ENCODE results near the gene NRP1. TPM values are rescaled to one million over a fixed set of nuclear protein-coding genes. Genes with fewer than 3 reads are reported as not detected.
A peak's percentile ranks its signal among the peaks of the same experiment; 100 is the strongest.

NRP1 gene
- total RNA-seq, 1 experiment from 2014 or later = 42.9 TPM

DNA sequence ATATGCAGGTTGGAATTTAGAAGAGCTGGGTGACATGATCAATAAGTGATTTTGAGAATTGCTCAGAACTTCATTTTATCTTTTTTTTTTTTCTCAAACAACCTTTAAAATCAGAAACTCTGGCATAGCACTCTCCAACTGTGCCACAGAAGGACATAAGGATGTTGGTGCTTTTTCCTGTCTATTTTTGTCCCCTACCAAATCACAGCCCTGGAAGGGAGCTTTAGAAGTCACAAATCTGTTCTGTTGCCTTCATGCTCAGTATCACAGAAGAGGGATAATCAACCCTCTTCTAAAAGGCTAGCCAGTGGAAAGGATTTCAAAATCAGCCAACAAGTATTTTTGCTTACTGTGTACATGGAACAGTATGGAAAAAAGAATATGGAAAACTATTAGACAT, 14.8 kb upstream of the NRP1 start:
- no peak for DNase-seq (ENCODE audit: low read depth)

DNA sequence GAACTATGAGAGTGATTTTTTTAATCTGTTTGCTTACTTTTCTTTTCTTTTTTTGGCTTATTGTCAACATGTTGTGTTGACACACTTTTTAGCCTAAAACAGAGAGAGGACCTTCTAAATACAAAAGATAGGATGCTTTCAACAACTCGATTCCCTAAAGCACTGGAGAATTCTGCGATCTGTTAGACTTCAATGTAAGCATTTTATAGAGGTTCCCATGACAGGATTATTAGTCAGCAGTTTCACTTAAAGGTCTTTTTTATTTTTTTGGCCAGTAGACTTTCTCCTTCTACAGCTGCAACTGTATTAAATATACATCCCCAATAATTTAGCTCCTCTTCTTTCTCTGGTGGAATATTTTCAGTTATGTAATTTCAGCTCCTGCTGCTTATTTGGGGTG, 12.7 kb upstream of the NRP1 start:
- no peak for DNase-seq (ENCODE audit: low read depth)

DNA sequence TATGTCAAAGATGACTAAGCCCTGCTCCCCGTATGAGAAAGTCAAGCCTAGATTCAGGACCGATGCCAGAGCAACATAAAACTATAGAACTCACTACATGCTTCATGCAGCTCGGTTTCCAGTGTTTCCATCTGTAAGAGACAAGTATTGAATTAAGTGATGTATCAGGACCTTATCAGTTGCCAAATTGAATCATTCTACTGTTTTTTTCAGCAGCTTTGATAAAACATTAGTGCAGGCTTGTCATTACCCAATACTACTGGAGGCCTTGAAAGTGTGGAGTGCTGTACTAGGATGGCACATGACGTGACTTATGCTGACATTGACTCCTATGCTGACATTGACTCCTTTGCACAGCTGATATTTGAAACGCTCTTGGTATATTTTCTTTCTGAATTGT, 10.8 kb upstream of the NRP1 start:
- DNase-seq (ENCODE audit: low read depth) = no peak

DNA sequence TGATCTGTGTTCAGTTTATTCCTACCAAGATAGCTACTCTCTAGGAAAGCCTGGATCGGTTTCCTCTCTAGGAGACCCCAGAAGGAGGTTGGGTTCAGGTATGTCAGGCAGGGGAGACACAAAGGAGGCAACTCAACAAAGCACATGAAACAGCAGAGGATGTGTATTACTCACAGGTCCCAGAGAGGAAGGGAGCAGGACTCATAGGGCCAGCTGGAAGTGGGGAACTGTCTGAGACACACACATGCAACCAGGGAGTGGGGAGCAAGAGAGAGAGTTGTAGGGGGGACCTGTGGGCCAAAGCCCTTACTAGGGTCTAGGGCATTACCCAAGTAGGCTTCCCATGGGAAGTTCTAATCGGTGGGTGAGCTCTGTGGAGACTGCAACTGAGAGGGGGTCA, 10.2 kb upstream of the NRP1 start:
- no peak for DNase-seq (ENCODE audit: low read depth)

DNA sequence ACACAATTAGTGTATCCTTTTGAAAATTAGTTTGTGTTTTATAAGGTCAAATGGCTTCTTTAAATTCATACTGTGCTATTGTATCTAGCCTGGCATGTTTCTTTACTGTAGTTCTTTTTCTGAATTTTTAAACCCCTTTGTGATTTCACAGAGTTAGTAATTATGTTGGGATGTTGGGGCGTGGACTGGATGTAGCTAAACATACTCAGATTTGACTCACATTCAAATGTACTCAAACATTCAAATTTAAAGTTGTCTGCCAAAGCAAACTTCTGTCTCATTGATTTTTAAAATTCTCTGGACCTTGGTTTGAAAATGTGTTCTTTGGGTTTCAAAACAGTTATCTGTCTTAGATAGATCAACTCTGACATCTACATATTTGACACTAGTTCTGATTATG, 7.2 kb upstream of the NRP1 start:
- DNase-seq (ENCODE audit: low read depth) = no peak

DNA sequence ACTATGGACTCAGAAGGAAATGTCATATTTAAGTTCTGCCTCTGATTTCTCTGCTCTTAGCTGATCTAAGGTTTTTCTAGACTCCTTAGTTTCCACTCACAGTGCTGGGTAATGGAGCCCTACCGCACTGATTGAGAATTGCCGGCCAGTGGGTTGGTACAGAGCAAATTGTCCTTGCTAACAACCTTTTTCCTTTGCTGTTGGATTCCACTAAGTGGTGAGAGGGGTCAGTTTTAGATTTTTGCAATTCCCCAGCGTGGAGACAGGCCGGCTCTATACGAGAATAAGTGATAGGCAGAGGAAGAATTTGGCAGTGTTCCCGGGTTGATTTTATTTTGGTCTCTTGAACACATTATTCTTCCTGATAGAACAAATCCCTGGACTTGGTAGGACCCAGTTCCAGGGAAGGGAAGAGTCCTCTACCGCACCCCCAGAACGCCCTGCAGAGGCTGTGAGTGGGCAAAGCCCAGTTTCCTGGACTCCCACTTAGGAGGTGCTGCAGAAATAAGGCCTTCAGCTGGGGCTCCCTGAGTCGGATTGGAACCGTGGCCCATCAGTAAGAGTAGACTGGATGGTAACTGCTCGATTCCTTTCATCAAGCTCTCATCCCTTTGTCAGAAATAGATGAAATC, 3.0 kb upstream of the NRP1 start:
- no peak for DNase-seq (ENCODE audit: low read depth)

DNA sequence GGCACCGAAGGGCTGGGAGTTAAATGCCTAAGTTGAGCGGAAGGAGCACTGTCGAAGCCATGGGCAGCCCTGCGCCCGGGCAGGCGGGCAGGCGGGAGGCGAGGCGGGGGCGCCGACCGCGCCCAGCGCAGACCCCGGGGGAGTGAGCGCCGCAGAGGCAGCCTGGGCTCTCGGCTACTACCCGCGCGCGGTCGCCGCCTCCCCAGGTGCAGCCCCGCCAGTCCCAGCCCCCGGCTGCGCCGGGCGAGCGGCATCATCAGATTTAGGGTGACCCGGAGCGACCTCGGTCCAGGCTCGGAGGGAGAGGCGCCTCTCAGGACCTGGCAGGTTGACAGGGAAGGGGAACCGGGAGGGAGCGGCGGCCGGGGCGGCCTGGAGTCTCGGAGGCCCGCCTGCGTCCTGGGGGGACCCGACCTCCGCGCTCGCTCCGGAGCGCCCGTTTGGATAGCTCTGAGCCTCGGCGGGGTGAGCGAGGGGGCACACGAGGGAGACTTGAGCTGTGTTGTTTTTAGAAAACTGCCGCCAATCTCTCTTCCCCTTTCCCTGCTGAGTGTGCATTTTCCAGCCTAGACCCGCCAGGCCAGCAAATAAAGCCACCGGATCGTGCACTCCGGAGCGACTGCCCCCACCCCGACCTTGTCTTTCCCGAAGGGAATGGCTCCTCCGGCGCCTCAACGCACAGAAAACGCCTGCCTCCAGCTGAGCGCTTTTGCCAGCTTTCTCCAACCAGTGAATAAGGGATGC, 2.3 kb upstream of the NRP1 start:
- DNase-seq (ENCODE audit: low read depth) = peak; percentile 52

DNA sequence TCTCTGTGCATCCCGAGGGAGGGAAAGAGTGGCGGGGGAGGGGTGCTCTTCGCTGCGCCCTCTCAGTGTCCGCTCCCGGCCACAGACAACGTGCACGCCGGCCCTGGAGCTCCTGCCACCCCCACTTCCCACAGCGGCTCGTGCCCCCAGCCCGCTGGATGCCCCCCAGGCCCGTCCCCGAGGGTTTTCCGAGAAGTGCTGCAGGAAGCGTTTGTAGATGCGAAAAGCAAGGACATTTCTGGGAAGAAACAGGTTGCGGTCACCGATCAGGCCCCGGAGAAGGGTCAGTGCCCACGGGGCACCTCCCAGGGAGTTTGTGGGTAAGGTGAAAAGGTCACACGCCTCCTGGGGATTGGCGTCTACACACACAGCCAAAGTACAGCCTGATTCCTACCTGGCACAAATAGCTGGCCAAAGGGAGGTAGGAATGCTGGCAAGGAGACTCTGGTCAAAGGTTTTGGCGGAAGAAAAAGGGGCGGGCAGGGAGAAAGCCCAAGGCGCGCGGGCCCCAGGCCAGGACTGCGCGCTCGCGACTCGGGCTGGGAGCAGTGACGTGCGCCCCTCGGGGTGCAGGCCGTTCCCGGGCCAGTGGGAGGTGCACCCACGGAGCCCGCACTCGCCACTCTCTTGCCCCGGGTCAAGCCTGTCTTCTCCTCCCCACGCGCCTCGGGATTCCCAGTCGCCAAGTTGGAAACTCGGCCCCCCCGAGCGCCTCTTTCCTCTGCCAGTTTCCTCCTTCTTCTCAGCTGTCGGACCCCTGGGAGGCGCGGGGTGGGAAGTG, 1.5 kb upstream of the NRP1 start:
- peak; percentile 75 for DNase-seq (ENCODE audit: low read depth)

DNA sequence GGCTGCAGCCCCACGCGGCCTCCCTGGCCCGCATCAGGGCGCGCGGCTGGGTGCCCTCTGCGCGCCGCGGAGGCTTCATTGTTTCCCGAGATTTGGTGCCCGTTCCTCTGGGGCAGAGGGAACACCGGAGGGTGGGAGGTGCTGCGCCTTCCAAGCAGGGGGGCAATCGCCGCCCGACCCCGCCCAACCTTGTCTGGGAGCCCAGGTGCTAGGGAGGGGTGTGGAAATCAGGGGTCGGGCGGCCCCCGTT, 1.0 kb upstream of the NRP1 start:
- peak; percentile 50 for DNase-seq (ENCODE audit: low read depth)

DNA sequence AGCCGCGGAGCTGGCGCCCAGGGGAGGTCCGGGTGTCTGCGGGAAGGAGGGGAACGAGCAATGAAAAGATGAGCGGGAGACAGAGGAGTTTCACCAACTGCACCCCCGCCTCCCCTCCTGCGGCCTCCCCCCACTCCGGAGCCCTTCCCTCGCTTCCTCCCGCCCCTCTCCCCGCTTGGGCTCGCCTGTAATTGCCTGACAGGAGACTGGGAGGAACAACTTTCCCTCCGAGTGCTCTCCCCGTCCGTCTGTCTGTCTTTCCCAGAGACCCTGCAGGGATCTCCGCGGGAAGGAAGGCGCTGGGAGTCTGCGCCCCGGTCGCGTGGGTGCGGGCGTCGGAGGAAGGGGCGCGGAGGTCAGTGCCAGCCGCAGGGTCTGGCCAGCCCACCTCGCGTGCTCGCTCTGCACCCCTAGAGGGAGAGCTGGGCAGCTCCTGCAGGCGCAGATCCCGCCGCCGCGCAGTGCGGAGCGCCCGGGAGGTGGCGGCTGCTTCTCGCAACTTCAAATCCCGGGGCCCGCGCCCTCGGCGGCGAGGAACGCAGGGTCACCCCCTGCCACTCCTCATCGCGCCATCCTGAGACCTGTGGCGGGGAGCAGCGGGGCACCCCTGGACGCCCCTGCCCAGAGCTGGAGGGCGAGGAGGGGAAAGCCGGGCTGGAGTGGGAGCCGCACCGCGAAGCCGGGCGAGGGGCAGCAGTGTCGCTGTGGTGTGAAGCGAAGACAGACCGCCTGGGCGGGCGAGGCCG, 511 bp upstream of the NRP1 start:
- DNase-seq (ENCODE audit: low read depth) = peak; percentile 84

DNA sequence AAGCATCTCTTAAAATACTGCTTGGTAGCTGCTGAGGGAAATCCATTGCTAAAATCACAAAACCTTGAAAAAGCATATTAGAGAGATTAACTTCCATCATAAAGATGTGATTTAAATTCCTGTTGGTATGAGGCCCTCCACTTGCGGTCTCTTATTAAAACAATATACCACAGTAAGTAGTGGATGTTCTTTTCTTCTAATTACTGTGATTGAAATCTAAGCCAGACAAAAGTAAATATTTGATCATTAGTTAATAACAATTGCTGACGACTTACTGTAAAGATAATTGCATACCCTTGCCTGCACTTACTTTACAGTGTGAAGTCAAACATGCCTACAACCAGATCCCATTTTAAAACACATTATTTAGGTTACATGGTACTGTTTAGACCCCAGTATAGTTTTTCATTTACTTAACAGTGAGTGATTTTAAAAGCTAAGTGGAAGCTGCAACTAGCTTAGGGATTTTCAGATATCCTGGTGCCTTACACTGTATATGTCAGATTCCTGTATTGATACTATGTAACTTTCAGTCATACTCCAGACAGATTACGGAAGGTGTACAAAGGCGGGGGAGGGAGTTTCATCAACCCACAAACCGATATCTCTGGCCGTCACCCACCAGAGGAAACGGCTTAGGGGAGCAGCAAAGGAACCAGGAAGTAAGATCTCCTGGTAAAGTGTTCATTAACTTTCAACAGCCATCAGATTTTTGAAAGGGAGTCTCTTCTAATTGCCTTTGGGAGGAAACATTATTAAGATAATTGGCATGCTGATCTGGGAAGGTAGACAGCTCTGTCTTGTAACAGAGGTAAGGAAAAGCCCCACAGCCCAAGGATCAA, 986 bp downstream of the NRP1 start:
- DNase-seq (ENCODE audit: low read depth) = peak; percentile 48

DNA sequence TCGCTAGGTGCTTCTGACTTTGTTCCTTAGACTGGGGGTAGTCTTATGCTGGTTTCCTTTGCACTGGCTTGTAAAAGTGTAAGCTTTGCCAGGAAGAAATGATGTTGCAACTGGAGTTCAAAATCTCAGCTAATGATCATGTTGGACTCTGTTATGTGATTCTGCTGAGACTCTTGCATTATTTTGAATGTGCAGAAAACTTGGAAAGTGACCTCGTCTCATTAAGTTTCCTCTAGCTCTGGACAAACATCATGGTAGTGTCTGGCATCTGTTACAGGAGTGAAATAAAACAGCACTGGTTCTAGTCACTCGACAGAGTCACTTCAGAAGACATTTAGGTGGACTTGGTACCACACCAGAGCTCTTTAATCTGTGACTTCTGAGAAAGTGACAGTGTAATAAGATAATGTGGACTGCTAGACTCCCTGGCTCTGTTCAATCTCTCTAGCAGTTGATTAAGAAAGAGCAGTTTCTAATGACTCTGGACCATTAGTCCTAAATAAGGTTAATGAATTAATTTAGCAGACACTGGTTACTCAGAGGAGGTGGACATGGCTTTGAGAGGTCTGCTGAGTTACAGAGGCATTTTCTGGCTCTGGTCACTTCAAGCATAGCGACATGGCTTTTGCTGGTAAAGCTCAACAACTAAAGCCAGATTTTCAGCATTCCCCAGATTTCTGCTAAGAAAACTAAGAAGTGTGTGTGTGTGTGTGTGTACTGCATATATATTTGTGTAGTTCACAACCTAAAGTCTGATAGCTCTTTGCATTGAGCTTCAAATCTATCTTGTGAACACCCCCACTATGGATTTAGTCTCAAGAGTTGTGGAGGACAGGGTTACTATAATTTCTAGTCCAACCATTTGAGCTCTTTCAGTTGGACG, 2.0 kb downstream of the NRP1 start:
- no peak for DNase-seq (ENCODE audit: low read depth)

DNA sequence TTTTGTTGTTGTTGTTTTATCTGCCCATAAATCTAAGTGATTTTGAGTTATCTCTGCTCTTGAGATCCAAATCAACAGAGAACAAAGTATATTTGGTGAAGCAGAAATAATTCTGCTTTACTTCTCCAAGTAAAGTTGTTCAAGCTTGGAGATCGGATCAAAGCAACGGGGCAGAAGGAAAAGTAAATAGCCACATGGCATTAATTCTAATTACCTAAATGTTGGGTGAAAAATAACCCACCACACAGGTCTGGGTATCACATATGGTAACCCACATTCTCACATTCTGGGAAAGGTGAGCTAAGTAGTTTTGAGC, 3.1 kb downstream of the NRP1 start:
- DNase-seq (ENCODE audit: low read depth) = no peak

DNA sequence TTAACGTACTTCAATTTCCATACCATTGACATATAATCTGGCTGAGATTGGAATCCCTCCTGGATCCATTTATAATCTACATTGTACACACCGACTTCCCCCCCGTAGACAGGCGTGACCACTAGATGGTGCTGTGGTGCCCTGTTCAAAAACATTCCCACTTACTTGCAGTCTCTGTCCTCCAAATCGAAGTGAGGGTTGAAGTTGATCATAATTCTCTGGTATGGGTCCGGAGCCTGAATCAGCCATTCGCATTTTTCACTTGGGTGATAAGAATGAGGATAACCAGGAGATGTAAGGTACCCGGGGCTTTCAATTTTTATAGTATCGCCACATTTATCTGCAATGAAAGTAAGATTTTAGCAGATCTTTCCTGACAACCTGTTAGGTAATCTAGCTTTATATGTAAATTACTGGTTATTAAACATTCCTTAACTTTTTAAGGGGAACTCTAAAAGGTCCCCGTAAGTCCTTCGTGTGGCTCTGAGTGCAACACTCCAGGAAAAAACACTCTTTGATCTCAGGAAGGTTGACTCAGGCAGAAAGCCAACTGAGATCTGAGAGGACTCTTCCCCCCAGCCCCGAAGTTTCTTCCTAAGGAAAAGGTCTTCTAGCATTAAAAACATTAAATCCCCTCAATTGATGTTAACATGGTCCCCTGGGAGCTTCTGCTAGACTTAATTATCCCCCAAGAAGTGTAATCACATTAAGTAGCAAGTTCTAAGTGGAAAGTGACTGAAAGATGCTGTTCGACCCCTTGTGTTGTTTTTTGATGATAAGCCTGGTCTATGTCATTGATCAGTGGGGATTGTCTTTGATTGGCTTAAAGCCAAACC, 3.7 kb downstream of the NRP1 start:
- peak; percentile 83 for DNase-seq (ENCODE audit: low read depth)

DNA sequence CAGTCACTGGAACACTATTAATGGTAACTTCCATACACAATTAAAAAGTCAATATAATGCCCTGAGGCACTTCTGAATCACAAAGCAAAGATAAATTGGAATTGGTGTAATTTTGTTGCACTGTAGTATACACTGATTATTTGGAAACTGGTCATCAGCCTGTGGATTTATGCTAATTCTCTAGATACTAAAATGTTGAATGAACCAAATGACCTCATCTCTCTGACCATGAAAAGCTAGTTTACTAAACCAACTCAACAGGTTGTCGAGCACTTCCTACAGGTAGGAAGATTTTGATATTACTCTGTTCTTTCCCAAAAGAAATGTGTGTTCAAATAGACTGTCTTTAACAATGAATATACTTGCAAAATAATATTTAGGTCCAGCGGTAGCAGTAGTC, 5.3 kb downstream of the NRP1 start:
- no peak for DNase-seq (ENCODE audit: low read depth)

DNA sequence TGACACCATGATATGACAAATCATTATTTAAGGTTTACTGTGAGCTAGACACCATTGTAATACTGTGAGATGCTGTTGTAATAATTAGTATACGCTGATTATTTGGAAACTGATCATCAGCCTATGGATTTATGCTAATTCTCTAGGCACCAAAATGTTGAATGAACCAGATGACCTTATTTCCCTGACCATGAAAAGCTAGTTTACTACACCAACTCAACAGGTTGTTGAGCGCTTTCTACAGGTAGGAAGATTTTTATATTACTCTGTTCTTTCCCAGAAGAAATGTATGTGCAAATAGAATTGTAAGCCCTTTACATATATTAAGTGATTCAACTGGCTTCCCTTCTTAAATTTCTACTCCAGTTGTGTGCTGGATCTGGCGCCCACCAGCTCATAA, 6.2 kb downstream of the NRP1 start:
- DNase-seq (ENCODE audit: low read depth) = no peak

DNA sequence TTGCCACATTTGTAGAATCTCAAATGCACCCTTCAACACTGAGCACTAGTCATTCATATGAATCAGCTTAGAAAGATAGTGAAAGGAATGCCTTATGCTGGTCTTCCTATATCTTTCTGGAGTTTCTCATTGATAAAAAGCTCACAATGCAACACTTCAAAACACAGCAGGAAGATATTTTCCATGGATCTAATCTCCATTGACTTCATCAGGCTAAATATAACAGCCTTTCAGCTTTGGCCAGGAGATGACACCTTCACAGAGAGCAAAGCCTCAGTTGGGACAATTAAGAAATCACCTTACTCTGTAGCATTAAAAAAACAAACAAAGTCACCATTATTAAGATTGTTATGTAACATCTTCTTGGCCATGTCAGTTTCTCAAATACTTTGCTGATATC, 6.7 kb downstream of the NRP1 start:
- DNase-seq (ENCODE audit: low read depth) = no peak

DNA sequence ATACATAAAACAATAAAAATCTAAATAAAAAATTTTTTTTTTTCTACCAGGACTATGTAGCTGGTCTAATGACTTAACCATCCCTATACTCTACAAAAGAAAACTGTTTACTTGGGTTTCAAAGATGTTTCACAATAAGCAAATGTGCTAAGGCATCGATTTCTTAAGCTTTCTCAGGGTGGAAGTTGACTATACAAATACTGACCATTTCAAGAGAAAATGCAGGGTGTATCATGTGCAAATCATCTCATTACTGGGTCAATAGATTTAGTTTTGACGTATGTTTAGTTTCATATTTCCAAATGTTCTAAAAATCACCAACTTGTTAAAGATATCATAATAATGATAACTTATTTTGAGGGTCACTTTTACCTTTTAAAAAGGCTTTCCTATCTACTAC, 7.5 kb downstream of the NRP1 start:
- DNase-seq (ENCODE audit: low read depth) = no peak

DNA sequence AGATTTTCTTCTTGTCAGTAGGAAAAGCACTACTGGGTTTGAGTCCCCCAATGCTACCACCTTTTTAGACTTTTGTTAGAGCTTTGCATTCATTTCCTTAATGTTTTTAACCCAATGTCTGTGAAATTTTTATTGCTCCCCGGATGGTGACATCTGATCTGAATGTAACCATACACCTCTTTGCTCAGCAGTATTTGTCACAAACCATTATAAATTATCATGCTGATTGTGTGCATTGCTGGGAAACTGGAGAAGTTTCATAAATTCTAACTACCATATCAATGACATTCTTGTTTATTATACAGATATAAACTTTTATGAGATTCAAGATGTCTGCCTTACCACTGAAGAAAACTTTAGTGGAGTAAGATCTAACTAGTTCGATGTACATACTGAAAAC, 8.5 kb downstream of the NRP1 start:
- no peak for DNase-seq (ENCODE audit: low read depth)

DNA sequence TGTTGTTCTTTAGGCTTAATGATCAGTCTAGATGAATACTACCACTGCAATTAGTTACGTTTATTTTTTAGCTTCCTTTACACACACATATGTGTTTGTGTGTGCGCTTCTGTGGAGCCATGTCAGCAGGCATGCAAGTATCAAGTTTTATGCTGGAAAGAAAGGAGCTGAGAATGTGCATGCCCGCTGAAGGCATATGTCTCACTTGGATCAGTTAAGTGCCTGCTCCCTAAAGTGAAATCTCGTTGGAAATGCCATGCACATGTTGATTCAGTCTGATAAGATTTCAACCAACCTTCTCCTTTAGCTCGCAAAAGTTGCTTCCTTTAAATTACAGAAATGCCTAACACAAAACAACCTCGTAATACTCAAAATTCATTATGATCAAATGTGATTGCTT, 10.7 kb downstream of the NRP1 start:
- no peak for DNase-seq (ENCODE audit: low read depth)
